Sigmoid colon (tissue), 4 donors: ENCODE results near the gene MITF.

ENCODE experiments used
- POLR2AphosphoS5 ChIP-seq, 4 donors: sonication (generic); formaldehyde crosslinking; IDR thresholded peaks; one replicate each; pipeline ENCODE4 v1.6.1; 2017; ENCODE audit warnings: antibody characterized with exemption in 4 of 4
- TF ChIP-seq, protein P1 (sequence below), 4 experiments: fragments of 450-650 bp in 3 of 4; fragments of 200-600 bp in 1 of 4; IDR thresholded peaks; one replicate each; pipeline ENCODE4 v1.5.1; 2016 to 2019; ENCODE audit warnings: antibody characterized with exemption in 4 of 4, mild to moderate bottlenecking in 3 of 4, moderate library complexity in 2 of 4

DNA sequence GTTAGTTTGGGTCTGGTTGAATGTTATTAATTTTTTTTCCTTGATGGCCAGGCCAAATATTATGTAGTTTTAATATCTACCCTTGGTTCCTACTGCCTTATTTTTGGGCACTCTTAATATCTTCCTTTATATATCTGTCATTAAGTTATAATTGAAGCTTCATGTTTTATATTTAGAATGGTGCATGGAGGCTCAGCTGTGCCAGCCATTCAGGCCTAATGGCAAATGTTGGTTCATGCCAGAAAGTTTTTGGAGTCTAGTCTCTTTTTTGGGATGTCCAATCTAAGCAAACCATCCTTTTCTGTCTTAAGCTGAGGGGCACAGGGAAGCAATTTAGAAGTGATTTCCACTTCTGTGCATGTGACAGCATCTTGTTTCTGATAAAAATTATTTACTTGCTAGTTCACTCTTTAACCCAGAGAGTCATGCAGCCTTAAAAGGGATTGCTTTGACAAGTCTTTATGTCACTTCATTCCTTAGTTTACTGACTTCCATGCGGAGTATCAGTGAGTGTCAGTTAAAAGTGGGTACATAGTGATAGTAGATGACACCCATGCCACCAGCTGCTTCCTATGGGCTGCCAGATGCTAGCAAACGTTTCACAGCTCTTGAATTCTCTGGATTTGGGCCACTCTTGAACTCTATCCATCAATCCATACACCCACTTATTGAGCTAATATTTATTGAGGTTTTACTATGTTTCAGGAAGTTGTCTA is 33.0 kb downstream of the MITF start:
- TF ChIP-seq, protein P1, sequence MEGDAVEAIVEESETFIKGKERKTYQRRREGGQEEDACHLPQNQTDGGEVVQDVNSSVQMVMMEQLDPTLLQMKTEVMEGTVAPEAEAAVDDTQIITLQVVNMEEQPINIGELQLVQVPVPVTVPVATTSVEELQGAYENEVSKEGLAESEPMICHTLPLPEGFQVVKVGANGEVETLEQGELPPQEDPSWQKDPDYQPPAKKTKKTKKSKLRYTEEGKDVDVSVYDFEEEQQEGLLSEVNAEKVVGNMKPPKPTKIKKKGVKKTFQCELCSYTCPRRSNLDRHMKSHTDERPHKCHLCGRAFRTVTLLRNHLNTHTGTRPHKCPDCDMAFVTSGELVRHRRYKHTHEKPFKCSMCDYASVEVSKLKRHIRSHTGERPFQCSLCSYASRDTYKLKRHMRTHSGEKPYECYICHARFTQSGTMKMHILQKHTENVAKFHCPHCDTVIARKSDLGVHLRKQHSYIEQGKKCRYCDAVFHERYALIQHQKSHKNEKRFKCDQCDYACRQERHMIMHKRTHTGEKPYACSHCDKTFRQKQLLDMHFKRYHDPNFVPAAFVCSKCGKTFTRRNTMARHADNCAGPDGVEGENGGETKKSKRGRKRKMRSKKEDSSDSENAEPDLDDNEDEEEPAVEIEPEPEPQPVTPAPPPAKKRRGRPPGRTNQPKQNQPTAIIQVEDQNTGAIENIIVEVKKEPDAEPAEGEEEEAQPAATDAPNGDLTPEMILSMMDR (IDR thresholded peaks at IDR 0.05): no peak
- TF ChIP-seq POLR2AphosphoS5 (IDR thresholded peaks at IDR 0.05): no peak
